GM19025 (cell line): Measurements from ENCODE around the gene NUDT3.
"Not testable (repeated sequence)": the region's sequence is repeated elsewhere in the genome, so short reads cannot be mapped to it uniquely, and the experiment has no call there.

Experiments
- ATAC-seq: cut with Tn5 transposase; IDR thresholded peaks from one replicate; pipeline ENCODE4 v1.9.1; 2021; ENCODE audit warnings: mild to moderate bottlenecking, low read depth, moderate library complexity; ENCODE audit not compliant: unreplicated experiment

The NUDT3 gene

GRCh38 chr6:34346175-34347119 lies 46.0 kb downstream of the NUDT3 start:
- no peak for ATAC-seq

GRCh38 chr6:34343806-34344205 lies 48.7 kb downstream of the NUDT3 start:
- ATAC-seq, result no peak

- no peak for ATAC-seq
Measured at GRCh38 chr6:34342247-34342646, 50.2 kb downstream of the NUDT3 start.

GRCh38 chr6:34341481-34341971 lies 50.9 kb downstream of the NUDT3 start:
- ATAC-seq, result no peak

GRCh38 chr6:34340906-34341480 lies 51.5 kb downstream of the NUDT3 start:
- ATAC-seq, result no peak

GRCh38 chr6:34340394-34340793 lies 52.1 kb downstream of the NUDT3 start:
- ATAC-seq, result no peak

GRCh38 chr6:34339971-34340370 lies 52.5 kb downstream of the NUDT3 start:
- ATAC-seq, result no peak

GRCh38 chr6:34339432-34339831 lies 53.0 kb downstream of the NUDT3 start:
- no peak for ATAC-seq

GRCh38 chr6:34338811-34339210 lies 53.7 kb downstream of the NUDT3 start:
- no peak for ATAC-seq

GRCh38 chr6:34338377-34338776 lies 54.1 kb downstream of the NUDT3 start:
- no peak for ATAC-seq

- ATAC-seq, result no peak
Measured at GRCh38 chr6:34334796-34335416, 57.6 kb downstream of the NUDT3 start.

GRCh38 chr6:34333858-34334257 lies 58.6 kb downstream of the NUDT3 start:
- ATAC-seq, result no peak

- no peak for ATAC-seq
Measured at GRCh38 chr6:34332251-34333198, 59.9 kb downstream of the NUDT3 start.

GRCh38 chr6:34331371-34332050 lies 61.0 kb downstream of the NUDT3 start:
- ATAC-seq, result no peak

- ATAC-seq, result not testable (repeated sequence)
Measured at GRCh38 chr6:34329814-34330213, 62.7 kb downstream of the NUDT3 start.

- no peak for ATAC-seq
Measured at GRCh38 chr6:34328969-34329368, 63.5 kb downstream of the NUDT3 start.

- ATAC-seq, result not testable (repeated sequence)
Measured at GRCh38 chr6:34327313-34328205, 64.9 kb downstream of the NUDT3 start.

- no peak for ATAC-seq
Measured at GRCh38 chr6:34325633-34326032, 66.8 kb downstream of the NUDT3 start.
